ENCODE results near the gene HHATL.

The HHATL gene

GRCh38 chr3:42741796-42742195, 39.2 kb upstream of the HHATL start:
- Histone ChIP-seq H3K9ac (ENCODE audit: low read depth, low read length) (no peak overlapping the region), H3K4me1 (ENCODE audit: insufficient read depth, low read length) (peaks cover 6% of the 10 kb centered on the region; the same call in 1 of the 2 replicates), H3K36me3 (ENCODE audit: insufficient read depth, low read length) (no peaks in the 10 kb centered on the region), H3K9me3 (ENCODE audit: control insufficient read depth, insufficient read depth, low read length) (no peaks in the 10 kb centered on the region)

GRCh38 chr3:42739401-42740158, 37.0 kb upstream of the HHATL start:
- Histone ChIP-seq H3K4me1 (ENCODE audit: insufficient read depth, low read length) (peaks cover 13% of the 10 kb centered on the region; the same call in 1 of the 2 replicates), H3K9ac (ENCODE audit: low read depth, low read length) (no peak overlapping the region), H3K9me3 (ENCODE audit: control insufficient read depth, insufficient read depth, low read length) (no peaks in the 10 kb centered on the region), H3K36me3 (ENCODE audit: insufficient read depth, low read length) (no peaks in the 10 kb centered on the region)

GRCh38 chr3:42736531-42736930, 33.9 kb upstream of the HHATL start:
- Histone ChIP-seq H3K4me1 (ENCODE audit: insufficient read depth, low read length) (peaks cover 34% of the 10 kb centered on the region), H3K9ac (ENCODE audit: low read depth, low read length) (no peak overlapping the region), H3K36me3 (ENCODE audit: insufficient read depth, low read length) (no peaks in the 10 kb centered on the region), H3K9me3 (ENCODE audit: control insufficient read depth, insufficient read depth, low read length) (no peaks in the 10 kb centered on the region)

- Histone ChIP-seq H3K36me3 (ENCODE audit: insufficient read depth, low read length) (no peaks in the 10 kb centered on the region), H3K9me3 (ENCODE audit: control insufficient read depth, insufficient read depth, low read length) (no peaks in the 10 kb centered on the region), H3K4me1 (ENCODE audit: insufficient read depth, low read length) (peaks cover 34% of the 10 kb centered on the region), H3K9ac (ENCODE audit: low read depth, low read length) (no peak overlapping the region)
Measured at GRCh38 chr3:42736081-42736480, 33.5 kb upstream of the HHATL start.

- H3K36me3 ChIP-seq (ENCODE audit: insufficient read depth, low read length) = no peaks in the 10 kb centered on the region
- no peaks in the 10 kb centered on the region for H3K9me3 ChIP-seq (ENCODE audit: control insufficient read depth, insufficient read depth, low read length)
- no peak overlapping the region for H3K9ac ChIP-seq (ENCODE audit: low read depth, low read length)
- H3K4me1 ChIP-seq (ENCODE audit: insufficient read depth, low read length) = peaks cover 34% of the 10 kb centered on the region
Measured at GRCh38 chr3:42735615-42736014, 33.0 kb upstream of the HHATL start.

- no peak overlapping the region for H3K9ac ChIP-seq (ENCODE audit: low read depth, low read length)
- H3K36me3 ChIP-seq (ENCODE audit: insufficient read depth, low read length) = no peaks in the 10 kb centered on the region
- no peaks in the 10 kb centered on the region for H3K9me3 ChIP-seq (ENCODE audit: control insufficient read depth, insufficient read depth, low read length)
- H3K4me1 ChIP-seq (ENCODE audit: insufficient read depth, low read length) = peaks cover 34% of the 10 kb centered on the region
Measured at GRCh38 chr3:42735019-42735418, 32.4 kb upstream of the HHATL start.

GRCh38 chr3:42734263-42734860, 31.8 kb upstream of the HHATL start:
- H3K9ac ChIP-seq (ENCODE audit: low read depth, low read length) = no peak overlapping the region
- peaks cover 34% of the 10 kb centered on the region for H3K4me1 ChIP-seq (ENCODE audit: insufficient read depth, low read length)
- H3K36me3 ChIP-seq (ENCODE audit: insufficient read depth, low read length) = no peaks in the 10 kb centered on the region

GRCh38 chr3:42733501-42734262, 31.1 kb upstream of the HHATL start:
- Histone ChIP-seq H3K4me1 (ENCODE audit: insufficient read depth, low read length) (peaks cover 34% of the 10 kb centered on the region), H3K9ac (ENCODE audit: low read depth, low read length) (no peak overlapping the region), H3K36me3 (ENCODE audit: insufficient read depth, low read length) (no peaks in the 10 kb centered on the region), H3K9me3 (ENCODE audit: control insufficient read depth, insufficient read depth, low read length) (no peaks in the 10 kb centered on the region)

More at GRCh38 chr3:42734263-42734860, 31.8 kb upstream of the HHATL start:
- H3K9me3 ChIP-seq (ENCODE audit: control insufficient read depth, insufficient read depth, low read length) = no peaks in the 10 kb centered on the region

GRCh38 chr3:42732829-42733459, 30.3 kb upstream of the HHATL start:
- H3K9me3 ChIP-seq (ENCODE audit: control insufficient read depth, insufficient read depth, low read length) = no peaks in the 10 kb centered on the region
- no peaks in the 10 kb centered on the region for H3K36me3 ChIP-seq (ENCODE audit: insufficient read depth, low read length)
- H3K9ac ChIP-seq (ENCODE audit: low read depth, low read length) = no peak overlapping the region
- peaks cover 35% of the 10 kb centered on the region for H3K4me1 ChIP-seq (ENCODE audit: insufficient read depth, low read length)

- Histone ChIP-seq H3K4me1 (ENCODE audit: insufficient read depth, low read length) (peaks cover 37% of the 10 kb centered on the region), H3K36me3 (ENCODE audit: insufficient read depth, low read length) (no peaks in the 10 kb centered on the region), H3K9me3 (ENCODE audit: control insufficient read depth, insufficient read depth, low read length) (no peaks in the 10 kb centered on the region), H3K9ac (ENCODE audit: low read depth, low read length) (no peak overlapping the region)
Measured at GRCh38 chr3:42732196-42732828, 29.7 kb upstream of the HHATL start.

GRCh38 chr3:42731476-42732195, 29.0 kb upstream of the HHATL start:
- Histone ChIP-seq H3K9ac (ENCODE audit: low read depth, low read length) (no peak overlapping the region), H3K36me3 (ENCODE audit: insufficient read depth, low read length) (no peaks in the 10 kb centered on the region), H3K9me3 (ENCODE audit: control insufficient read depth, insufficient read depth, low read length) (no peaks in the 10 kb centered on the region), H3K4me1 (ENCODE audit: insufficient read depth, low read length) (peaks cover 37% of the 10 kb centered on the region)

GRCh38 chr3:42730706-42731420, 28.3 kb upstream of the HHATL start:
- Histone ChIP-seq H3K4me1 (ENCODE audit: insufficient read depth, low read length) (peaks cover 30% of the 10 kb centered on the region), H3K9ac (ENCODE audit: low read depth, low read length) (no peak overlapping the region), H3K36me3 (ENCODE audit: insufficient read depth, low read length) (no peaks in the 10 kb centered on the region), H3K9me3 (ENCODE audit: control insufficient read depth, insufficient read depth, low read length) (no peaks in the 10 kb centered on the region)

GRCh38 chr3:42730294-42730693, 27.7 kb upstream of the HHATL start:
- Histone ChIP-seq H3K4me1 (ENCODE audit: insufficient read depth, low read length) (peaks cover 30% of the 10 kb centered on the region), H3K36me3 (ENCODE audit: insufficient read depth, low read length) (no peaks in the 10 kb centered on the region), H3K9ac (ENCODE audit: low read depth, low read length) (no peak overlapping the region), H3K9me3 (ENCODE audit: control insufficient read depth, insufficient read depth, low read length) (no peaks in the 10 kb centered on the region)
